ENCODE measurements around the gene LRCH3. TPM values are rescaled to one million over a fixed set of nuclear protein-coding genes. Genes with fewer than 3 reads are reported as not detected.

Gene LRCH3
- total and polyA plus RNA-seq, 2 of the 13 experiments (the other 11 are each of a cell fraction or from before 2014, with no cell fraction given): 25.5 to 103 TPM

GRCh38 chr3:197820550-197821335, 29.7 kb downstream of the LRCH3 start (continued):
- TF ChIP-seq IKZF5 (CRISPR knock-in tag; IDR thresholded peaks at IDR 0.05) (peak; percentile 14; the same call in 1 of the 2 replicates), HMG20B (CRISPR knock-in tag; conservative IDR thresholded peaks at IDR 0.05) (no peak), ONECUT2 (CRISPR knock-in tag; IDR thresholded peaks at IDR 0.05) (no peak), ZBTB3 (CRISPR knock-in tag; IDR thresholded peaks at IDR 0.05; ENCODE audit: borderline replicate concordance, low read depth) (peak; percentile 23; the same call in 1 of the 2 replicates), CERS6 (CRISPR knock-in tag; IDR thresholded peaks at IDR 0.05) (no peak), BCLAF1 (IDR thresholded peaks at IDR 0.05) (no peak), ZNF451 (CRISPR knock-in tag; IDR thresholded peaks at IDR 0.05) (no peak), ATAD3A (CRISPR knock-in tag; IDR thresholded peaks at IDR 0.05) (no peak), SAFB2 (CRISPR knock-in tag; IDR thresholded peaks at IDR 0.05; ENCODE audit: borderline replicate concordance, low read depth) (no peak; the same call in 1 of the 2 replicates), ZSCAN5A (CRISPR knock-in tag; IDR thresholded peaks at IDR 0.05; ENCODE audit: borderline replicate concordance) (no peak; the same call in 1 of the 2 replicates), HNRNPLL (IDR thresholded peaks at IDR 0.05; ENCODE audit: low read depth, low read length, poor library complexity, severe bottlenecking) (no peak), STAG1 (CRISPR knock-in tag; IDR thresholded peaks at IDR 0.05) (no peak), LRRFIP1 (CRISPR knock-in tag; conservative IDR thresholded peaks at IDR 0.05) (no peak), ZNF101 (CRISPR knock-in tag; IDR thresholded peaks at IDR 0.05; ENCODE audit: borderline replicate concordance, low read depth) (no peak)
